ENCODE results near the gene PSD4.

The PSD4 gene

GRCh38 chr2:113209011-113209645 is 35.4 kb downstream of the PSD4 start:
- DNase-seq: no peak

- DNase-seq: no peak
Observed at GRCh38 chr2:113209646-113210171, 35.9 kb downstream of the PSD4 start.

- no peak for DNase-seq
Observed at GRCh38 chr2:113211226-113212105, 37.7 kb downstream of the PSD4 start.

GRCh38 chr2:113212245-113213060 is 38.7 kb downstream of the PSD4 start:
- DNase-seq: no peak

- DNase-seq: no peak
Observed at GRCh38 chr2:113213061-113213930, 39.5 kb downstream of the PSD4 start.

- no peak for DNase-seq
Observed at GRCh38 chr2:113214141-113214540, 40.4 kb downstream of the PSD4 start.

- DNase-seq: no peak
Observed at GRCh38 chr2:113215056-113215455, 41.3 kb downstream of the PSD4 start.

- no peak for DNase-seq
Observed at GRCh38 chr2:113216321-113216720, 42.5 kb downstream of the PSD4 start.

- DNase-seq: no peak
Observed at GRCh38 chr2:113216891-113217454, 43.2 kb downstream of the PSD4 start.

- peak in 1 of 2 experiments; percentile 36 for DNase-seq
Observed at GRCh38 chr2:113217455-113218282, 43.9 kb downstream of the PSD4 start.

GRCh38 chr2:113218283-113219091 is 44.7 kb downstream of the PSD4 start:
- peak; percentile 10 to 46 for DNase-seq

GRCh38 chr2:113219092-113219441 is 45.3 kb downstream of the PSD4 start:
- DNase-seq: no peak

GRCh38 chr2:113219525-113219888 is 45.7 kb downstream of the PSD4 start:
- DNase-seq: no peak

GRCh38 chr2:113219889-113220641 is 46.3 kb downstream of the PSD4 start:
- DNase-seq: no peak

- no peak for DNase-seq
Observed at GRCh38 chr2:113220970-113221708, 47.4 kb downstream of the PSD4 start.

- no peak for DNase-seq
Observed at GRCh38 chr2:113221846-113222245, 48.1 kb downstream of the PSD4 start.

GRCh38 chr2:113223813-113224212 is 50.0 kb downstream of the PSD4 start:
- DNase-seq: no peak

GRCh38 chr2:113224647-113225236 is 51.0 kb downstream of the PSD4 start:
- DNase-seq: no peak
